ENCODE data around the gene PRPF19. TPM values are rescaled to one million over a fixed set of nuclear protein-coding genes. Genes with fewer than 3 reads are reported as not detected.

Gene PRPF19
- total RNA-seq, 4 donors from 2014 or later, result 50.2 to 73.6 (median 60.5) TPM

DNA sequence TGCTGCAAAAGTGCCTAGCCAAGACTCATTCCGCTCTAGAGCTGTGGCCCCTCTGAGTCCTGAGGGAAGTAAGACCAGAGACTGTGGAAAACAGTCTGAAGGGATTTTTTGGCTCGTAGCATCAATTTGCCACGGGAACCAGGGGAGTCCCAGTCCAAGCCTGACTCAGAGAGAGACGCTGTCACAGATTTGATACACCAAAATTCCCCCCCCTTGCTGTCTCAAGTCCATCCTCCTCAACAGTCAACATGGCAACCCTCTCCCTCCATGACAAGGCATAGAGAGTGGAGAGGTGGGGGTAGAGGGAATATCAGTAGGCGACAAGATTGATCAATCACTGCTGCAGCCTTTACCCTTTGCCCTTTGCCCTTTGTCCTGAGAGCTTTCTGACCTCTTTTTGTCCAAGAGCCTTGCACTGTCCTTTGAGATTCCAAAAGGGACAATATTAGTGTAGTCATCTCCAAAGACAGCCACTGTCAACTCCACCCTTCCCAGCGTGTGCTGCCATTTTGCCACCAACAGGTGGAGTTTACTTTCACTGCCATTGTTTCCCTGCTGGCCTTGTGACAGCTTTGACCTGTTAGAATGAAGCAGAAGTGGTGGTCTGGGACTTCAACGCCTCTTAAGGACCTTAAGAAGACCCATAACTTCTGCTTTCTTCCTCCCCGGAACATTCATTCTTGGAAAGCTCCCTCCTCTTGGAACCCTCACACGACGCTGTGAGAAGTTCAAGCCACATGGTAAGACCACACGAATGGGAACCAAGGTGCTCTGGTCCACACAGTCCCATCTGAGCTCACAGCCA lies 38.3 kb upstream of the PRPF19 start:
- ATAC-seq, result no peak
- Histone ChIP-seq H3K4me3 (no peak overlapping the region), H3K27ac (no peak overlapping the region), H3K27me3 (no peaks in the 10 kb centered on the region), H3K9me3 (no peaks in the 10 kb centered on the region), H3K4me1 (peaks cover 0 to 23% (median 0%) of the 10 kb centered on the region in 3 donors), H3K36me3 (peaks cover 0 to 68% of the 10 kb centered on the region in 2 donors)
- 81 to 82% methylated on average over 3 to 10 of the region's 11 CpGs for WGBS, 2 donors (ENCODE audit: low coverage in 1 of 2)
- TF ChIP-seq POLR2AphosphoS5 (IDR thresholded peaks at IDR 0.05) (no peak), POLR2A (IDR thresholded peaks at IDR 0.05) (no peak), EP300 (IDR thresholded peaks at IDR 0.05) (no peak), CTCF (IDR thresholded peaks at IDR 0.05) (no peak)

DNA sequence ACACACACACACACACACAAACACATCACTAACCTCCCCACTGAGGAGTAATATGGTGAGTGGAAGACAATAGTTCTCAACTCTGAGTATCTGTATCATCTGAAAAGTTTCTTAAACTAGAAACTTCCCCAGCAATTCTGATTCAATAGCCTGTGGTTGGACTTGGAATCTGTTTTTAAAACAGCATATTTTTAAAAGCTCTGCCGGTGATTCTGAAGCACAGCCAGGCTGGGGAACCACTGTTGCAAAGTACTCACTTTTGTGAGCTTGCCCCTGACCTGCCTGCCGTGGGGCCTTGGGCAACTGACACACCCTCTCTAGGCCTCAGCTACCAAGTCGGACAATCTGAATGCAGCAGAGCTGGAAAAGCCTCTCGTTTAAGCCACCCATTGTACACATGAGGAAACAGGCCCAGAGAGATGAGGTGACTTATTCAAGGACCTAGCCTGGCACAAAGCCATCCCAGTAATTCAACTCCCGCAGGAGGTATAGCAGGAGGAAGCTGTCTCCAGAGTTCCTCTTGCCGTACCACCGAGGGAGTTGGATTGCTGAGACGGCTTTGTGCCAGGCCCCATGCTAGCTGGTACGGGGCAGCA lies 36.7 kb upstream of the PRPF19 start:
- Histone ChIP-seq H3K36me3 (peaks cover 0 to 84% of the 10 kb centered on the region in 2 donors), H3K4me3 (no peak overlapping the region), H3K4me1 (peaks cover 0 to 7% (median 0%) of the 10 kb centered on the region in 3 donors), H3K27me3 (no peaks in the 10 kb centered on the region), H3K9me3 (no peaks in the 10 kb centered on the region), H3K27ac (no peak overlapping the region)
- no peak for ATAC-seq
- 48 to 73% methylated on average over 3 to 6 of the region's 9 CpGs for WGBS, 2 donors (ENCODE audit: low coverage in 1 of 2)
- TF ChIP-seq POLR2A (IDR thresholded peaks at IDR 0.05) (no peak), EP300 (IDR thresholded peaks at IDR 0.05) (no peak), POLR2AphosphoS5 (IDR thresholded peaks at IDR 0.05) (no peak), CTCF (IDR thresholded peaks at IDR 0.05) (no peak)

GRCh38 chr11:60942219-60942618 lies 35.8 kb upstream of the PRPF19 start:
- Histone ChIP-seq H3K27ac (peak overlapping the region in 1 of 4 donors; percentile 20), H3K4me1 (no peaks in the 10 kb centered on the region), H3K27me3 (no peaks in the 10 kb centered on the region), H3K36me3 (peaks cover 0 to 93% of the 10 kb centered on the region in 2 donors), H3K9me3 (no peaks in the 10 kb centered on the region), H3K4me3 (no peak overlapping the region)
- WGBS, 2 donors (ENCODE audit: low coverage in 1 of 2), result no CpG with 5 or more reads among the region's 4 CpGs
- no peak for TF ChIP-seq POLR2AphosphoS5 (IDR thresholded peaks at IDR 0.05)
- no peak for TF ChIP-seq EP300 (IDR thresholded peaks at IDR 0.05)
- TF ChIP-seq CTCF (IDR thresholded peaks at IDR 0.05), result no peak
- TF ChIP-seq POLR2A (IDR thresholded peaks at IDR 0.05), result no peak
- ATAC-seq, result no peak

GRCh38 chr11:60941371-60942119 lies 35.2 kb upstream of the PRPF19 start:
- Histone ChIP-seq H3K27me3 (no peaks in the 10 kb centered on the region), H3K4me3 (no peak overlapping the region), H3K36me3 (peaks cover 0 to 94% of the 10 kb centered on the region in 2 donors), H3K27ac (no peak overlapping the region), H3K9me3 (no peaks in the 10 kb centered on the region), H3K4me1 (no peaks in the 10 kb centered on the region)
- no peak for TF ChIP-seq CTCF (IDR thresholded peaks at IDR 0.05)
- no peak for TF ChIP-seq POLR2AphosphoS5 (IDR thresholded peaks at IDR 0.05)
- no peak for TF ChIP-seq EP300 (IDR thresholded peaks at IDR 0.05)
- no peak for TF ChIP-seq POLR2A (IDR thresholded peaks at IDR 0.05)
- WGBS, 2 donors (ENCODE audit: low coverage in 1 of 2), result 100% methylated on average over 2 of the region's 6 CpGs
- ATAC-seq, result no peak

Data from gastroesophageal sphincter (tissue), 4 donors.